Spleen (tissue), 7 donors: ENCODE data around the gene SELENOM.

Source experiments
- CTCF ChIP-seq, 11 experiments: fragments of 200-600 bp in 7 of 11; fragments of 450-650 bp in 4 of 11; sonication (generic) in 4 of 11; IDR thresholded peaks in 8 of 11; conservative IDR thresholded peaks in 3 of 11; 1 replicate in 7 of 11; 2 replicates in 4 of 11; pipeline versions ENCODE4 v1.4.0 to v1.8.0; 2016 to 2021; ENCODE audit warnings: antibody characterized with exemption in 11 of 11, inconsistent platforms in 4 of 11, mild to moderate bottlenecking in 1 of 11
- POLR2A ChIP-seq, 3 donors: fragments of 450-650 bp; IDR thresholded peaks; one replicate each; pipeline ENCODE4 v1.5.1; 2017; ENCODE audit warnings: antibody characterized with exemption in 3 of 3, mild to moderate bottlenecking in 1 of 3
- donor health status: DM: no; HTN: no; CAD: no; lungs with moderate emphysema.
- donor health status: DM: no; HTN: no; CAD: no.
- donor health status: DM: no; HTN: no; CAD: no.

- TF ChIP-seq CTCF (IDR thresholded peaks at IDR 0.05 in 8 of 11, conservative IDR thresholded peaks at IDR 0.05 in 3 of 11): no peak
- TF ChIP-seq POLR2A (IDR thresholded peaks at IDR 0.05): no peak
Measured at GRCh38 chr22:31055117-31055634, 52.2 kb downstream of the SELENOM start.
